ENCODE measurements around the gene ATXN3L. TPM values are rescaled to one million over a fixed set of nuclear protein-coding genes. Genes with fewer than 3 reads are reported as not detected.

ATXN3L gene
- polyA plus RNA-seq, 1 donor from 2014 or later = not detected

DNA sequence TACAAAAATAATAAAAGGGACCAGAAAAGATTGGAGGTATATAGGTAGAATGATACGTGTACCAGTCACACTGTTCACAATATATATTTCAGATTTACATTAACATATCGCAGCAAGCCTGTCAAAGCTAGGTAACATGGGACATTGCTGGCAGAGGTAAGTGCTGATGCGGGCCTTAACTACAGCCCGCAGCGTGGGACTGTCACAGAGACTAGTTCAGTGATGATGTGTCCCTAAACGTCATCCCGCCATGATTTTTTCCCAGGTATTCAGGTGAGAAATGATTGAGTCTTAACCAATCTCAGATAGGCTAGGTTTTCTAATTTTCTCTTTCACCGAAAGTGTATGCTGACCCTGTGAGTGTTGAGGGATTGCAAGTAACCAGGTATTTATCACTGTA is 7.8 kb upstream of the ATXN3L start:
- no peaks in the 10 kb centered on the region for H3K9me3 ChIP-seq (ENCODE audit: low read length)
- no peak overlapping the region for H3K4me2 ChIP-seq (ENCODE audit: low read length)
- TF ChIP-seq MXI1 (conservative IDR thresholded peaks at IDR 0.05; ENCODE audit: poor library complexity, severe bottlenecking) (no peak), EZH2 (IDR thresholded peaks at IDR 0.05; ENCODE audit: borderline replicate concordance, insufficient read depth, low read length, poor library complexity, severe bottlenecking) (no peak), TAF1 (IDR thresholded peaks at IDR 0.05; ENCODE audit: low read depth) (no peak), POLR2AphosphoS5 (IDR thresholded peaks at IDR 0.05) (no peak), RAD21 (conservative IDR thresholded peaks at IDR 0.05) (no peak), EP300 (conservative IDR thresholded peaks at IDR 0.05; ENCODE audit: poor library complexity, severe bottlenecking) (no peak), SMC3 (conservative IDR thresholded peaks at IDR 0.05; ENCODE audit: poor library complexity) (no peak)
- TF ChIP-seq, protein P1, sequence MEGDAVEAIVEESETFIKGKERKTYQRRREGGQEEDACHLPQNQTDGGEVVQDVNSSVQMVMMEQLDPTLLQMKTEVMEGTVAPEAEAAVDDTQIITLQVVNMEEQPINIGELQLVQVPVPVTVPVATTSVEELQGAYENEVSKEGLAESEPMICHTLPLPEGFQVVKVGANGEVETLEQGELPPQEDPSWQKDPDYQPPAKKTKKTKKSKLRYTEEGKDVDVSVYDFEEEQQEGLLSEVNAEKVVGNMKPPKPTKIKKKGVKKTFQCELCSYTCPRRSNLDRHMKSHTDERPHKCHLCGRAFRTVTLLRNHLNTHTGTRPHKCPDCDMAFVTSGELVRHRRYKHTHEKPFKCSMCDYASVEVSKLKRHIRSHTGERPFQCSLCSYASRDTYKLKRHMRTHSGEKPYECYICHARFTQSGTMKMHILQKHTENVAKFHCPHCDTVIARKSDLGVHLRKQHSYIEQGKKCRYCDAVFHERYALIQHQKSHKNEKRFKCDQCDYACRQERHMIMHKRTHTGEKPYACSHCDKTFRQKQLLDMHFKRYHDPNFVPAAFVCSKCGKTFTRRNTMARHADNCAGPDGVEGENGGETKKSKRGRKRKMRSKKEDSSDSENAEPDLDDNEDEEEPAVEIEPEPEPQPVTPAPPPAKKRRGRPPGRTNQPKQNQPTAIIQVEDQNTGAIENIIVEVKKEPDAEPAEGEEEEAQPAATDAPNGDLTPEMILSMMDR (IDR thresholded peaks at IDR 0.05; ENCODE audit: poor library complexity, severe bottlenecking) = no peak
- TF ChIP-seq, protein P2, sequence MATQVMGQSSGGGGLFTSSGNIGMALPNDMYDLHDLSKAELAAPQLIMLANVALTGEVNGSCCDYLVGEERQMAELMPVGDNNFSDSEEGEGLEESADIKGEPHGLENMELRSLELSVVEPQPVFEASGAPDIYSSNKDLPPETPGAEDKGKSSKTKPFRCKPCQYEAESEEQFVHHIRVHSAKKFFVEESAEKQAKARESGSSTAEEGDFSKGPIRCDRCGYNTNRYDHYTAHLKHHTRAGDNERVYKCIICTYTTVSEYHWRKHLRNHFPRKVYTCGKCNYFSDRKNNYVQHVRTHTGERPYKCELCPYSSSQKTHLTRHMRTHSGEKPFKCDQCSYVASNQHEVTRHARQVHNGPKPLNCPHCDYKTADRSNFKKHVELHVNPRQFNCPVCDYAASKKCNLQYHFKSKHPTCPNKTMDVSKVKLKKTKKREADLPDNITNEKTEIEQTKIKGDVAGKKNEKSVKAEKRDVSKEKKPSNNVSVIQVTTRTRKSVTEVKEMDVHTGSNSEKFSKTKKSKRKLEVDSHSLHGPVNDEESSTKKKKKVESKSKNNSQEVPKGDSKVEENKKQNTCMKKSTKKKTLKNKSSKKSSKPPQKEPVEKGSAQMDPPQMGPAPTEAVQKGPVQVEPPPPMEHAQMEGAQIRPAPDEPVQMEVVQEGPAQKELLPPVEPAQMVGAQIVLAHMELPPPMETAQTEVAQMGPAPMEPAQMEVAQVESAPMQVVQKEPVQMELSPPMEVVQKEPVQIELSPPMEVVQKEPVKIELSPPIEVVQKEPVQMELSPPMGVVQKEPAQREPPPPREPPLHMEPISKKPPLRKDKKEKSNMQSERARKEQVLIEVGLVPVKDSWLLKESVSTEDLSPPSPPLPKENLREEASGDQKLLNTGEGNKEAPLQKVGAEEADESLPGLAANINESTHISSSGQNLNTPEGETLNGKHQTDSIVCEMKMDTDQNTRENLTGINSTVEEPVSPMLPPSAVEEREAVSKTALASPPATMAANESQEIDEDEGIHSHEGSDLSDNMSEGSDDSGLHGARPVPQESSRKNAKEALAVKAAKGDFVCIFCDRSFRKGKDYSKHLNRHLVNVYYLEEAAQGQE (IDR thresholded peaks at IDR 0.05; ENCODE audit: borderline replicate concordance) = no peak
- H3K36me3 ChIP-seq (ENCODE audit: insufficient read depth, low read length) = no peaks in the 10 kb centered on the region
- H4K20me1 ChIP-seq (ENCODE audit: insufficient read depth) = no peaks in the 10 kb centered on the region
- no peak overlapping the region for H3K27ac ChIP-seq (ENCODE audit: low read length)
- no peaks in the 10 kb centered on the region for H3F3A ChIP-seq (ENCODE audit: insufficient read depth, low read length, poor library complexity, severe bottlenecking)
- no peaks in the 10 kb centered on the region for H3K27me3 ChIP-seq (ENCODE audit: insufficient read depth, low read depth, low read length)
- no peak overlapping the region for H3K9ac ChIP-seq (ENCODE audit: low read length)
- H3K79me2 ChIP-seq (replicated peaks; ENCODE audit: insufficient read depth, low read length) = no peaks in the 10 kb centered on the region
- H2AFZ ChIP-seq (ENCODE audit: low read depth, low read length) = no peak overlapping the region
- H3K9me2 ChIP-seq (ENCODE audit: insufficient read depth, low read length) = no peaks in the 10 kb centered on the region
- H3K4me3 ChIP-seq (ENCODE audit: low read length) = no peak overlapping the region

DNA sequence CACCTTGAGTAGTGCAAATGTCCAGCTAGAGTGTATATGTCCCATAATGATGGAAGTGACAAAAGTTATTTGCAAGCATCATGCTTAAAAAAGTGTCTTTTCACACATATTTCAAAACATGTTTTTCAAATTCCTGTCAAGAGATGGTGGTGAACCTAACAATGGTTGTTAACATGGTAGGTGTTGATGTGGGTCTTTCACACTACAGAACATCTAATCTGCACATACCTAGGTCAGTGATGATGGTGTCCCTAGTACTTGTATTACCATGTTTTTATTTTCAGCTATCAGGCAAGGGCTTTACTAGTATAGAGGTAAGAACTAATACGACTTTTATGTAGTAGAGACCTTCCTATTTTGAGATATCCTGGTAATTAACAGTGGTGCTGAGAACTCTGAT is 3.4 kb upstream of the ATXN3L start:
- H3K9ac ChIP-seq (ENCODE audit: low read length) = no peak overlapping the region
- H3K9me3 ChIP-seq (ENCODE audit: low read length) = no peaks in the 10 kb centered on the region
- H3K36me3 ChIP-seq (ENCODE audit: insufficient read depth, low read length) = no peaks in the 10 kb centered on the region
- H3K9me2 ChIP-seq (ENCODE audit: insufficient read depth, low read length) = no peaks in the 10 kb centered on the region
- H4K20me1 ChIP-seq (ENCODE audit: insufficient read depth) = no peaks in the 10 kb centered on the region
- no peak overlapping the region for H3K4me2 ChIP-seq (ENCODE audit: low read length)
- H3K4me3 ChIP-seq (ENCODE audit: low read length) = no peak overlapping the region
- no peaks in the 10 kb centered on the region for H3K27me3 ChIP-seq (ENCODE audit: insufficient read depth, low read depth, low read length)
- no peaks in the 10 kb centered on the region for H3K79me2 ChIP-seq (replicated peaks; ENCODE audit: insufficient read depth, low read length)
- no peak overlapping the region for H2AFZ ChIP-seq (ENCODE audit: low read depth, low read length)
- TF ChIP-seq, protein P1 (IDR thresholded peaks at IDR 0.05; ENCODE audit: poor library complexity, severe bottlenecking) = no peak
- no peak for TF ChIP-seq RAD21 (conservative IDR thresholded peaks at IDR 0.05)
- no peak for TF ChIP-seq TAF1 (IDR thresholded peaks at IDR 0.05; ENCODE audit: low read depth)
- TF ChIP-seq, protein P2 (IDR thresholded peaks at IDR 0.05; ENCODE audit: borderline replicate concordance) = no peak
- TF ChIP-seq SMC3 (conservative IDR thresholded peaks at IDR 0.05; ENCODE audit: poor library complexity) = no peak
- TF ChIP-seq POLR2AphosphoS5 (IDR thresholded peaks at IDR 0.05) = no peak
- no peak for TF ChIP-seq EP300 (conservative IDR thresholded peaks at IDR 0.05; ENCODE audit: poor library complexity, severe bottlenecking)
- no peak for TF ChIP-seq EZH2 (IDR thresholded peaks at IDR 0.05; ENCODE audit: borderline replicate concordance, insufficient read depth, low read length, poor library complexity, severe bottlenecking)
- no peak for TF ChIP-seq MXI1 (conservative IDR thresholded peaks at IDR 0.05; ENCODE audit: poor library complexity, severe bottlenecking)
- no peaks in the 10 kb centered on the region for H3F3A ChIP-seq (ENCODE audit: insufficient read depth, low read length, poor library complexity, severe bottlenecking)
- no peak overlapping the region for H3K27ac ChIP-seq (ENCODE audit: low read length)

All from neural cell (in vitro differentiated cells).